HG03097 (cell line): ENCODE results near the gene ADH5.
A peak's percentile ranks its signal among the peaks of the same experiment; 100 is the strongest.
"Not testable (repeated sequence)": the region's sequence is repeated elsewhere in the genome, so short reads cannot be mapped to it uniquely, and the experiment has no call there.

Experiments used
- ATAC-seq: cut with Tn5 transposase; IDR thresholded peaks from one replicate; pipeline ENCODE4 v1.9.1; 2021; ENCODE audit not compliant: unreplicated experiment, low FRiP score

Gene ADH5

GRCh38 chr4:99038213-99038612 is 50.4 kb downstream of the ADH5 start:
- ATAC-seq: no peak

GRCh38 chr4:99033956-99034355 is 54.6 kb downstream of the ADH5 start:
- no peak for ATAC-seq

DNA sequence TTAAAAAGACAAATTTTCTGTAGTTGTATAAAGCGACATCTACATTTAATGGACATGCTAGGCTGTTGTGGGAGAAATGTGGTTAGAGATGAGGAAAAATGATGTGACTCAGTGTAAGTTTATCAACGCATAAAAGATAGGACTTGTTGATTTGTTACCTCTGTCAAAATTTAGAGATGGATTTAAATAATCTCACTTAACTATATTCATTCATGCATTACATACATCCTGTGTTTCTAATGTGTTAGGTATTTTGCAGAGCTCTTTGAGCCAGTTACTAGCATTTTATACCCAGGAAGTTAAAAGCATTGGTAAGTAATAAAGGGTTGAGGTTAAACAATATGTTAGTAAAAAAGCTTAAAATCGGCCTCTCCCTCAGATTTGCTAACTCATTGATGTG is 58.7 kb downstream of the ADH5 start:
- ATAC-seq: no peak

- ATAC-seq: peak; percentile 60
These were observed 59.4 kb downstream of the ADH5 start for GRCh38 chr4:99029018-99029735.

GRCh38 chr4:99028187-99028586 is 60.4 kb downstream of the ADH5 start:
- ATAC-seq: no peak

GRCh38 chr4:99027304-99027703 is 61.3 kb downstream of the ADH5 start:
- no peak for ATAC-seq

DNA sequence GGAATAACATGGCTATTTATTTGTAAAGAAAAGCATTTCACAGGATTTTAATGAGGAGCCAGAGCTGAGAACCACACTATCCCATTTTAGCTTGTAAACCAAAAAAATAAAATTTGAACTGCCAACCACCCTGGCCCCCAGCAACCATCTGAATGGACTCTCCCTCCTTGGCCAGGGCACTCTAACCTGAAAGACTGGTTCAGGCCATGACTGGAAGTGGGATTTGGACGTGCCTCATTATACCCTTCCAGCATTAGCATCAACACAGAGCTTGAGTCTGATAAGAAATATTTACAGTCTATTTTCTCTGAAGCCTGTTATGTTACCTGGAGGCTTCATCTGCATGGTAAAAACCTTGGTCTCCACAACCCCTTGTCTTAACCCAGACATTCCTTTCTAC is 63.1 kb downstream of the ADH5 start:
- ATAC-seq: no peak

- ATAC-seq: no peak
These were observed 63.9 kb downstream of the ADH5 start for GRCh38 chr4:99024481-99025275.

DNA sequence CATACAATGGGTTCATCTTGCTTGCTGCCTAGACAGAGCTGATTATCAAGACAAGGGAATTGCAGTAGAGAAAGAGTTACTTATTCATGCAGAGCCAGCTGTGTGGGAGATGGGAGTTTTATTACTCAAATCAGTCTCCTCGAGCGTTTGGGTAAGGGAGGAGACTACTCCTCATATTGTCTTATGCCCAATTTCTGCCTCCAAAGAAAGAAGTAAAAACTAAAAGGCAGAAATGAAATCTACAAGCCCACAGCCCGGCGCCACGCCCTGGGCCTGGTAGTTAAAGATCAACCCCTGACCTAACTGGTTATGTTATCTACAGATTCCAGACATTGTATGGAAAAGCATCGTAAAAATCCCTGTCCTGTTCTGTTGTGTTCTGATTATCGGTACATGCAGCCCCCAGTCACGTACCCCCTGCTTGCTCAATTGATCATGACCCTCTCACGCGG is 64.8 kb downstream of the ADH5 start:
- not testable (repeated sequence) for ATAC-seq

DNA sequence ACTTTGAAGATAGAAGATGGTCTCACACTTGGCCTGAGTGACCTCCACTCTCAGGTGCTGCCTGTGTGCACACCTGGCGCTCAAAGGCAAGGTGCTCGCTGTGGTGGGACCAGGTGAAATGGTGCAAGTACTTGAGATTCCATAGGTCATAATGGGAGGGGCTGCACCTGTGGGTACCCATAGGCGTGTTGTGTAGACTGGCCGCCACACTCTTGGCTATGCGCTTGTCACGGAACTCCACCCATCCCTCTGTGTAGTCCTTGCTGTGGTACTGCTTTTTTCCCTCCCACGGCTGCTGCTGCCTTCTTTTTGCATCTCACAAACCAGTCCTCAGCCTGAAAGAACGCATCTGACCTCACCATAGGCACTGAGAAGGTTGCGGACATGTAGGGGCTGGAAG is 66.0 kb downstream of the ADH5 start:
- ATAC-seq: no peak

GRCh38 chr4:99021386-99021785 is 67.2 kb downstream of the ADH5 start:
- ATAC-seq: no peak
